Esophagus squamous epithelium (tissue), 5 donors: Measurements from ENCODE around the gene ZNF384. TPM values are rescaled to one million over a fixed set of nuclear protein-coding genes. Genes with fewer than 3 reads are reported as not detected.

ENCODE experiments used
- DNase-seq: peaks from one replicate; lab custom pipeline; 2025; lab: John Stamatoyannopoulos, UW
- H3K27ac ChIP-seq, 4 donors: fragments of 200-600 bp; sonication (generic); one replicate each; pipeline ENCODE4 v1.5.1; 2016 to 2019; ENCODE audit warnings: mild to moderate bottlenecking in 1 of 4
- H3K27me3 ChIP-seq, 4 donors: fragments of 200-600 bp; sonication (generic); 1 replicate in 3 of 4; 2 replicates in 1 of 4; pipeline versions ENCODE4 v1.5.1 to v1.6.0; 2017 to 2021; ENCODE audit warnings: antibody characterized with exemption in 1 of 4
- H3K36me3 ChIP-seq, 3 donors: fragments of 200-600 bp; sonication (generic); one replicate each; pipeline ENCODE4 v1.5.1; 2016 to 2019
- H3K4me1 ChIP-seq, 3 donors: fragments of 200-600 bp; sonication (generic); one replicate each; pipeline ENCODE4 v1.5.1; 2017 to 2019
- H3K4me3 ChIP-seq, 4 donors: fragments of 200-600 bp; sonication (generic); 1 replicate in 3 of 4; 2 replicates in 1 of 4; pipeline ENCODE4 v1.5.1; 2016 to 2019; ENCODE audit warnings: mild to moderate bottlenecking in 2 of 4, moderate library complexity in 1 of 4
- H3K9me3 ChIP-seq, 3 donors: fragments of 200-600 bp; sonication (generic); one replicate each; pipeline ENCODE4 v1.5.1; 2016 to 2019
- POLR2A ChIP-seq, 4 donors: fragments of 450-650 bp; IDR thresholded peaks; one replicate each; pipeline ENCODE4 v1.6.1; 2017; ENCODE audit warnings: antibody characterized with exemption in 4 of 4, mild to moderate bottlenecking in 4 of 4, moderate library complexity in 3 of 4
- WGBS, 2 donors: methylation state at CpG; one replicate each; pipeline ENCODE4 v1.1.5; 2018; 5-methylcytosine and 5-hydroxymethylcytosine counted together
- intact Hi-C: fragments of 100-400 bp; cut with DNase I; formaldehyde crosslinking; loops from one replicate; pipeline ENCODE4 v1.15.0; 2022
- total RNA-seq, 4 donors: library from RNA; depleted of rRNA; stranded (reverse); fragments of >200 nt; gene quantifications; one replicate each; pipeline ENCODE4 v1.1.0, GENCODE V29; 2016
- TF ChIP-seq, protein P1 (sequence below), 6 experiments: fragments of 450-650 bp in 4 of 6; fragments of 200-600 bp in 2 of 6; sonication (generic) in 2 of 6; IDR thresholded peaks; one replicate each; pipeline ENCODE4 v1.5.1; 2016 to 2019; ENCODE audit warnings: antibody characterized with exemption in 6 of 6, mild to moderate bottlenecking in 4 of 6, moderate library complexity in 4 of 6
- donor health status: DM: yes; HTN: yes; CAD: no.

ZNF384 gene
- total RNA-seq, 4 donors from 2014 or later: 19.6 to 36.2 (median 26.8) TPM

DNA sequence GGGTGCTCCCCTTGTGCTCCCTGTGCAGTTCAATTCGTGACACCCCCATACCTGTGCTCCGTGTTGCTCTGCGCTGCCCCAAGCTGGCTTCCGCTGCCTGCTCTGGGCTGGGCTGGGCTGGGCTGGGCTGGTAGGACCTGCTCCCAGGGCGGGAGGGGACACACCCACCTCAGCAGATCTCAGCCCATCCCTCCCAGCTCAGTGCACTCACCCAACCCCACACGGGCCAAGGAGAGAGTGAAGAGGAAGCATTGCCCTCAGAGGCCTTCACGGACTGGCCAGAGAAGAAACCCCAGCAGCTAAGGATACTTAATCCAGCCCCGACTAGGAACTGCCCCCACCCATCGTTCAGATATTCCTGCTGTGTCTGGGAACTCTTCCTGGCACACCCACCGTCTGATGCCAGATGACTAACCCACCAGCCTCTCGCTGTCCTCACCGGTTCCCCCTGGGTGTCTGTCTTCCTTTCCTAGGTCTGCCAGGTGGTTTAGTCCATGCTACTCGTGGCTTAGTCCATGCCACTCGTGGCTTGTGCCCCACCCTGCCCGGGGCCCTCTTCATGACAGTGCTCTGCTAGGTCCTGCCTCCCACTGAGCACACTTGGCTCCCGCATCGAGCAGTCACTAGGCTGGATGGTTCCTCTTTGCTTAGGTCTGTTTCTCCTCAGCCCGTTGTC lies 53.2 kb downstream of the ZNF384 start, which contains the start of gene LPAR5:
Gene LPAR5, minus strand, starts transcription at position 104 of the 676 bp plus-strand sequence. CDS start 14,711 bp downstream, outside the sequence.
- Histone ChIP-seq H3K27ac (peak within 1 kb of the TSS; percentile 76 to 90 (median 84)), H3K36me3 (peaks cover 0 to 5% (median 0%) of the 10 kb centered on the region in 3 donors), H3K9me3 (no peaks in the 10 kb centered on the region), H3K27me3 (no peaks in the 10 kb centered on the region), H3K4me3 (peak within 1 kb of the TSS; percentile 25 to 63 (median 48)), H3K4me1 (peaks cover 22 to 88% (median 34%) of the 10 kb centered on the region in 3 donors)
- no peak for DNase-seq
- 17 to 32% methylated on average over 8 to 9 of the region's 18 CpGs for WGBS, 2 donors
- intact Hi-C loops: no loop called here
- TF ChIP-seq POLR2A (IDR thresholded peaks at IDR 0.05): peak in 2 of 4 donors; percentile 58 to 65
- TF ChIP-seq, protein P1, sequence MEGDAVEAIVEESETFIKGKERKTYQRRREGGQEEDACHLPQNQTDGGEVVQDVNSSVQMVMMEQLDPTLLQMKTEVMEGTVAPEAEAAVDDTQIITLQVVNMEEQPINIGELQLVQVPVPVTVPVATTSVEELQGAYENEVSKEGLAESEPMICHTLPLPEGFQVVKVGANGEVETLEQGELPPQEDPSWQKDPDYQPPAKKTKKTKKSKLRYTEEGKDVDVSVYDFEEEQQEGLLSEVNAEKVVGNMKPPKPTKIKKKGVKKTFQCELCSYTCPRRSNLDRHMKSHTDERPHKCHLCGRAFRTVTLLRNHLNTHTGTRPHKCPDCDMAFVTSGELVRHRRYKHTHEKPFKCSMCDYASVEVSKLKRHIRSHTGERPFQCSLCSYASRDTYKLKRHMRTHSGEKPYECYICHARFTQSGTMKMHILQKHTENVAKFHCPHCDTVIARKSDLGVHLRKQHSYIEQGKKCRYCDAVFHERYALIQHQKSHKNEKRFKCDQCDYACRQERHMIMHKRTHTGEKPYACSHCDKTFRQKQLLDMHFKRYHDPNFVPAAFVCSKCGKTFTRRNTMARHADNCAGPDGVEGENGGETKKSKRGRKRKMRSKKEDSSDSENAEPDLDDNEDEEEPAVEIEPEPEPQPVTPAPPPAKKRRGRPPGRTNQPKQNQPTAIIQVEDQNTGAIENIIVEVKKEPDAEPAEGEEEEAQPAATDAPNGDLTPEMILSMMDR (IDR thresholded peaks at IDR 0.05): no peak

DNA sequence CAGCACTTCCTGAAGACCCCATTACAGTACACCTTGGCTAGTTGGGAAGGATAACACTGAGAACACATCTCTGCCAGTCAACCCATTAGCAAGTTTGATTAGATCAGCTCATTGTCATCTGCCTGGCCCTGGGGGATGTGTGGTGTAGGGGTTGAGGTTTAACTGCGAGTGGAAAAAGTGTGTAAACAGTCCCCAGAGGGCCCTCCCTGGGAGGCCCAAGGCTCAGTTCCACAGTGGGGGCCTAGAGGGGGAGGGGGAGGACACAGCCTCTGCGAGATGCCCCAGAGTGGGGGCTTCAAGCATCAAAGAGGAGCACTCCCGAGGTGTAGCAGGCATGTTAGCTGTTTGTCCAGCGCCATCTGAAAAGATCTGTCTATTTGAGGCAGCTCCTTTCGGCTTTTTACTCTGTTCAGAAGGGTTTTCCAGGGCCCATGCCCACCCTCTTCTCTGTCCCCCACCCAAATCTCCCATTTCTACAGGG lies 53.8 kb downstream of the ZNF384 start:
- Histone ChIP-seq H3K4me1 (peaks cover 22 to 88% (median 34%) of the 10 kb centered on the region in 3 donors), H3K36me3 (peaks cover 0 to 10% (median 0%) of the 10 kb centered on the region in 3 donors), H3K9me3 (no peaks in the 10 kb centered on the region), H3K4me3 (peak overlapping the region; percentile 25 to 63 (median 48)), H3K27ac (peak overlapping the region; percentile 76 to 90 (median 84)), H3K27me3 (no peaks in the 10 kb centered on the region)
- DNase-seq: no peak
- TF ChIP-seq, protein P1 (IDR thresholded peaks at IDR 0.05): no peak
- TF ChIP-seq POLR2A (IDR thresholded peaks at IDR 0.05): no peak
- WGBS, 2 donors: 24 to 58% methylated on average over 5 of the region's 5 CpGs
- intact Hi-C loops: no loop called here

DNA sequence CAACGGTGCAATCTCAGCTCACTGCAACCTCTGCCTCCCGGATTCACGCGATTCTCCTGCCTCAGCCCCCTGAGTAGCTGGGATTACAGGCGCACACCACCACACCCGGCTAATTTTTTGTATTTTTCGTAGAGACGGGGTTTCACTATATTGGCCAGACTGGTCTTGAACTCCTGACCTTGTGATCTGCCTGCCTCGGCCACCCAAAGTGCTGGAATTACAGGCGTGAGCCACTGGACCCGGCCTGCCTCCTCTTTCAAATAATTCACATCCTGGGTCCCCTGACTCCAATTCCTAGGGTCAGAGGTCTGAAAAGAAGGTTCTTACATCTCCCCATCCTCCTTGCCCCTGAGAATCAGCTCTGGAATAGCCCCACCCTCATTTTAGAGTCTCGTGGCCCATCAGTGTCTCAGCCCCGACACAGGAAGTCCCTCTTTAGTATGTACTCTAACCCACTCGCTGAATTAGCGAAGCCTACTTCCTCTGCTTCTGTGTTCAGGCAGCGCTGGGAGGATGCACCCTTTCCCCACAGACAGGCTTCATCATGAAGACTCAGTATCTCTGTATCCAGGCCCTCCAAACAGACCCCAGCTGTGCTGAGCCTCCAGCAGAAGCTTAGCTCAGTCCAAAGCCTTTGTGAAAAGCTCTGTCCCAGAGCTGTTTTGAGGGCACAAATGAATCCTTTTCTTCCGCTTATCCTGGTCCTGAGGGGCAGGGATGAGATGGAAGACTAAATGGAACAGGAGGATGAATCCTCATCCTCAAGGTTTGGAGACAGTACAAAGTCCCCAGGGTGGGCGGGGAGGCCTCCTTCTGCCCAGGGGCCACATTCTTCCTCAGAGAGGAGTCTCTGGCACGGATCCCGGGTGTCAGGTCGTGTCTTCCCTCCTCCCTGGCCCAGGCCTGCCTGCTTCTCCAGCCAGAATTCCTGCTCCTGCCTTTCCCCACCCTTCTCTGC lies 56.9 kb downstream of the ZNF384 start:
- intact Hi-C loops: no loop called here
- Histone ChIP-seq H3K27me3 (no peaks in the 10 kb centered on the region), H3K4me1 (peaks cover 22 to 67% (median 23%) of the 10 kb centered on the region in 3 donors), H3K27ac (peak overlapping the region; percentile 35 to 60 (median 44)), H3K4me3 (peak overlapping the region in 1 of 4 donors; percentile 26), H3K36me3 (peaks cover 0 to 10% (median 0%) of the 10 kb centered on the region in 3 donors), H3K9me3 (no peaks in the 10 kb centered on the region)
- WGBS, 2 donors: 50 to 62% methylated on average over 18 to 21 of the region's 21 CpGs
- TF ChIP-seq, protein P1 (IDR thresholded peaks at IDR 0.05): no peak
- peak in 1 of 4 donors; percentile 34 for TF ChIP-seq POLR2A (IDR thresholded peaks at IDR 0.05)
- no peak for DNase-seq

DNA sequence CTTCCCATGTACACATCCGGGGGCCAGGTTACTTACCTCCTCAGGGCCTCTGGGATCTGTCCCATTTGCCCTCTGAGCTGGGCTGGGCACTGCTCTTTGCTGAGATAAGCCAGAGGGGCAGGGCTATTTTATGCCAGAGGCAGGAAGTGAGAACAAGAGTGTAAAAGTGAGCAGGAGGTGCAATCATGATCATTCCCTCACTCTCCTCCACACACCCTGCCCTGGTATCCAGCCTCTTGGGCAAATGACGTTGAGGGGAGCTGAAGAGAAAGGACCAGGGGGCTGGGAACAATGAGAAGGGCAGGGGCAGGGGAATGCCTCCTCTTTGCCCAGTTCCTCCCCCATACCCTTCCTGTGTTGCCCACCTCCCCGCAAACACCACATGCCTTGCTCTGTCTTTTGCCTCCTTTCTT lies 57.6 kb downstream of the ZNF384 start:
- Histone ChIP-seq H3K36me3 (peaks cover 0 to 10% (median 0%) of the 10 kb centered on the region in 3 donors), H3K4me3 (peak overlapping the region in 1 of 4 donors; percentile 26), H3K9me3 (no peaks in the 10 kb centered on the region), H3K27ac (peak overlapping the region; percentile 14 to 60 (median 44)), H3K4me1 (peaks cover 16 to 67% (median 20%) of the 10 kb centered on the region in 3 donors), H3K27me3 (no peaks in the 10 kb centered on the region)
- DNase-seq: no peak
- TF ChIP-seq, protein P1 (IDR thresholded peaks at IDR 0.05): no peak
- TF ChIP-seq POLR2A (IDR thresholded peaks at IDR 0.05): no peak
- intact Hi-C loops: no loop called here
- WGBS, 2 donors: 78 to 89% methylated on average over 2 to 3 of the region's 3 CpGs
